Measurements from ENCODE around the gene STARD13. TPM values are rescaled to one million over a fixed set of nuclear protein-coding genes. Genes with fewer than 3 reads are reported as not detected.

Gene STARD13
- total RNA-seq, 1 experiment from 2014 or later = 4.1 TPM

DNA sequence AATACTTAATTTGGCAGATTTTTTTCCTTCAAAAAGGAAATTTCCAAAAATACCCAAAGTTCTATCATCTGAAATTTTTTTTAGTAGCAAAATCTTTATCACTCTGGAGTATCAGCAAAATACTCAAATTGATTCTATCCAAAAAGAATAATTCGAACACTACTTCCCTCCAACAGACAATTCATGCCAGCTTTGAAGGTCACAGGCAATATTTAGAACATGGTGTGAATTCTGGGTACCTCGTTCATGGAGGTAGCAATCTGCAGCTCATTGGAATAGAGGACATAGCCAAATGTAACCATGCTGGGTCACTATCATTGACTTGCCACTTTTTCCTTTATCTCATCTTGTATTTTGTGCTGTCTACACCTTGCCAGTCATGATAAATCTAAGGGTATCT lies 119.8 kb downstream of the STARD13 start:
- H4K20me1 ChIP-seq (ENCODE audit: insufficient read depth) = no peaks in the 10 kb centered on the region
- no peaks in the 10 kb centered on the region for H3K9me2 ChIP-seq (ENCODE audit: insufficient read depth)
- TF ChIP-seq RAD21 (IDR thresholded peaks at IDR 0.05; ENCODE audit: low read depth) (no peak), MAX (IDR thresholded peaks at IDR 0.05) (no peak), ZFX (IDR thresholded peaks at IDR 0.05) (no peak), SRF (IDR thresholded peaks at IDR 0.05; ENCODE audit: low read depth) (no peak), EZH2 (IDR thresholded peaks at IDR 0.05) (no peak), POLR2AphosphoS5 (IDR thresholded peaks at IDR 0.05; ENCODE audit: low read depth, low read length) (no peak), ELF1 (IDR thresholded peaks at IDR 0.05; ENCODE audit: borderline replicate concordance, low read depth) (no peak)
- TF ChIP-seq, protein P1, sequence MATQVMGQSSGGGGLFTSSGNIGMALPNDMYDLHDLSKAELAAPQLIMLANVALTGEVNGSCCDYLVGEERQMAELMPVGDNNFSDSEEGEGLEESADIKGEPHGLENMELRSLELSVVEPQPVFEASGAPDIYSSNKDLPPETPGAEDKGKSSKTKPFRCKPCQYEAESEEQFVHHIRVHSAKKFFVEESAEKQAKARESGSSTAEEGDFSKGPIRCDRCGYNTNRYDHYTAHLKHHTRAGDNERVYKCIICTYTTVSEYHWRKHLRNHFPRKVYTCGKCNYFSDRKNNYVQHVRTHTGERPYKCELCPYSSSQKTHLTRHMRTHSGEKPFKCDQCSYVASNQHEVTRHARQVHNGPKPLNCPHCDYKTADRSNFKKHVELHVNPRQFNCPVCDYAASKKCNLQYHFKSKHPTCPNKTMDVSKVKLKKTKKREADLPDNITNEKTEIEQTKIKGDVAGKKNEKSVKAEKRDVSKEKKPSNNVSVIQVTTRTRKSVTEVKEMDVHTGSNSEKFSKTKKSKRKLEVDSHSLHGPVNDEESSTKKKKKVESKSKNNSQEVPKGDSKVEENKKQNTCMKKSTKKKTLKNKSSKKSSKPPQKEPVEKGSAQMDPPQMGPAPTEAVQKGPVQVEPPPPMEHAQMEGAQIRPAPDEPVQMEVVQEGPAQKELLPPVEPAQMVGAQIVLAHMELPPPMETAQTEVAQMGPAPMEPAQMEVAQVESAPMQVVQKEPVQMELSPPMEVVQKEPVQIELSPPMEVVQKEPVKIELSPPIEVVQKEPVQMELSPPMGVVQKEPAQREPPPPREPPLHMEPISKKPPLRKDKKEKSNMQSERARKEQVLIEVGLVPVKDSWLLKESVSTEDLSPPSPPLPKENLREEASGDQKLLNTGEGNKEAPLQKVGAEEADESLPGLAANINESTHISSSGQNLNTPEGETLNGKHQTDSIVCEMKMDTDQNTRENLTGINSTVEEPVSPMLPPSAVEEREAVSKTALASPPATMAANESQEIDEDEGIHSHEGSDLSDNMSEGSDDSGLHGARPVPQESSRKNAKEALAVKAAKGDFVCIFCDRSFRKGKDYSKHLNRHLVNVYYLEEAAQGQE (IDR thresholded peaks at IDR 0.05; ENCODE audit: low read depth) = no peak
- DNase-seq (ENCODE audit: low read depth, low spot score) (no peak), ATAC-seq (no peak)
- ChIA-PET CTCF (no interaction called here), RAD21 (ENCODE audit: low non-redundant PET in 1 of 2, low total read pairs in 2 of 2, uncharacterized antibody in 2 of 2, unreplicated experiment in 2 of 2) (no interaction called here), POLR2A (no interaction called here)
- H3K4me1 ChIP-seq (ENCODE audit: control insufficient read depth in 1 of 2, insufficient read depth in 2 of 2, low read length in 2 of 2) = peaks cover 0 to 10% of the 10 kb centered on the region in 2 experiments; a peak in 1 of 4 replicates
- H3K4me3 ChIP-seq (replicated peaks in 1 of 2; ENCODE audit: low read depth in 1 of 2, low read length in 2 of 2) = no peak overlapping the region
- no peak overlapping the region for H2AFZ ChIP-seq (ENCODE audit: low read depth, low read length, poor library complexity, severe bottlenecking)
- H3K4me2 ChIP-seq (ENCODE audit: low read length) = no peak overlapping the region
- H3K79me2 ChIP-seq (ENCODE audit: insufficient read depth, low read length) = no peaks in the 10 kb centered on the region
- intact Hi-C loops (cut with micrococcal nuclease) = no loop called here
- no peaks in the 10 kb centered on the region for H3K27me3 ChIP-seq (ENCODE audit: insufficient read depth, low read length)
- no peaks in the 10 kb centered on the region for H3K36me3 ChIP-seq (ENCODE audit: control insufficient read depth in 1 of 2, insufficient read depth in 2 of 2, low read length in 2 of 2)
- no TSS peak for BruUV-seq (replicated peaks)
- H3K27ac ChIP-seq (ENCODE audit: low read depth, low read length) = no peak overlapping the region
- H3K9me3 ChIP-seq (ENCODE audit: control insufficient read depth in 1 of 2, insufficient read depth in 1 of 2, low read depth in 1 of 2, low read length in 2 of 2) = no peaks in the 10 kb centered on the region
- H3K9ac ChIP-seq (ENCODE audit: low read length) = no peak overlapping the region
